WERI-Rb-1 (cell line): ENCODE results near the gene CDR2L.
A peak's percentile ranks its signal among the peaks of the same experiment; 100 is the strongest.

ENCODE experiments used
- DNase-seq: peaks from one replicate; pipeline ENCODE4 v3.0.0-alpha.2; 2020
- H3K27ac ChIP-seq: fragments of 250-450 bp; sonication (Bioruptor Pico); 2 replicates; pipeline ENCODE4 v1.5.1; 2020; ENCODE audit warnings: mild to moderate bottlenecking, moderate library complexity
- H3K27me3 ChIP-seq: fragments of 250-450 bp; sonication (Bioruptor Pico); 2 replicates; pipeline ENCODE4 v1.5.1; 2021; ENCODE audit warnings: mild to moderate bottlenecking, low read depth, moderate library complexity; ENCODE audit not compliant: insufficient read depth, severe bottlenecking
- H3K36me3 ChIP-seq: fragments of 250-450 bp; sonication (Bioruptor Pico); 2 replicates; pipeline ENCODE4 v1.5.1; 2020; ENCODE audit warnings: mild to moderate bottlenecking, moderate library complexity
- H3K4me3 ChIP-seq: 2 replicates; pipeline ENCODE4 v1.5.1; 2011; ENCODE audit warnings: low read depth, mild to moderate bottlenecking, control low read depth, low read length
- H3K9me3 ChIP-seq: fragments of 250-450 bp; sonication (Bioruptor Pico); 2 replicates; pipeline ENCODE4 v1.5.1; 2021; ENCODE audit warnings: mild to moderate bottlenecking, moderate library complexity; ENCODE audit not compliant: severe bottlenecking
- CTCF ChIP-seq: IDR thresholded peaks from 2 replicates; pipeline ENCODE4 v1.5.1; 2011; ENCODE audit warnings: low read depth, mild to moderate bottlenecking, control low read depth, inconsistent platforms, low read length

CDR2L gene

GRCh38 chr17:75012346-75013091, 25.1 kb downstream of the CDR2L start, which contains the start of gene MRPL58:
Gene MRPL58, plus strand, starts transcription at chr17:75012670. Its CDS starts 17 bp downstream, at chr17:75012687.
- Histone ChIP-seq H3K27me3 (no peaks in the 10 kb centered on the region), H3K27ac (peak within 1 kb of the TSS; percentile 90), H3K9me3 (no peaks in the 10 kb centered on the region), H3K36me3 (no peaks in the 10 kb centered on the region; the same call in 1 of the 2 replicates), H3K4me3 (peak within 1 kb of the TSS; percentile 75)
- peak; percentile 64 for TF ChIP-seq CTCF
- peak; percentile 93 for DNase-seq

DNA sequence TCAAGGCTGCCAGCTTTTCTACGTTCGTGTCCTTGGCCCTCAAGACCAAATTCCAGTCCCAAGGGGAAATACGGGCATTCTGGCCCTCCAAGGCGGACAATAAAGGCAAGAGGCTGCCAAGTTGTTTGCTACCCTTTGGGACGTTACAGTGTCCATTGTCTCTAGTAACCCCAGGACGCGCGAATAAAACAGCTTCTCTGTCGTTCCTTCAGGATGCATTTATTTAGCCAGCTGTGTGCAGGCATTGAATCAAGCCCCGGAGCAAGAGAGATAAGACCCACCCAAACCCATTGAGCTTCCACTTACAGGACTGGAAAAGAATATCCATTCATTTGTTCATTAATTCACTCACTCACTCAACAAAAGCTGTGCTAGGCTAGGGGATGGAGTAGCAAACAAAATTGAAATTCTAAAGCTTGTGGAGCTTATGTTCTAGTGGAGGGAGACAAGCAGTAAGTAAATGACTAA, 25.7 kb downstream of the CDR2L start:
- DNase-seq, result no peak
- no peaks in the 10 kb centered on the region for H3K9me3 ChIP-seq
- TF ChIP-seq CTCF, result no peak
- peak overlapping the region; percentile 75 for H3K4me3 ChIP-seq
- peak overlapping the region; percentile 90 for H3K27ac ChIP-seq
- no peaks in the 10 kb centered on the region; the same call in 1 of the 2 replicates for H3K36me3 ChIP-seq
- H3K27me3 ChIP-seq, result no peaks in the 10 kb centered on the region

DNA sequence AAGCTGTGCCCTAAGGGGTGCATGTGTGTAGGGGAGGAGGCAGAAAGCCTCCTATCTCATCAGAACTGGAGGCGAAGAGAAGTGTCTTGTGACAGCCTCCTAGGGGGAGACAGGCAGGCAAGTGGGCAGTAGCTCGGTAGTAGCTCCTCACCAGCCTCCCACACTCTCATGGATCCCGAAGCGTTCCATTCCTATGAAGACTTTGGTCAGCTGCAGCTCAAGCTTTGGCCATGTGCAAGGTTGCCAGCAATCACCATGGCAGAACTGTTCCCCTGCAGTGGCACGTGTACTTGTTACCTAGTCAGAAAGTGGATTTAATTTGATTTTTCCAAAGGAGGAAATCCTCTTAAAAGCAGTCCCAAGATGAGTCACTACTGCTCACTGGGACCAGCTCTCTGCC, 31.7 kb downstream of the CDR2L start:
- Histone ChIP-seq H3K27me3 (no peaks in the 10 kb centered on the region), H3K4me3 (peak overlapping the region; percentile 13), H3K27ac (peak overlapping the region; percentile 75), H3K36me3 (peaks cover 27% of the 10 kb centered on the region), H3K9me3 (no peaks in the 10 kb centered on the region)
- 0 out of 2 replicates have a peak, but pooled peaks have one; percentile 7 for TF ChIP-seq CTCF
- DNase-seq, result peak; percentile 31

DNA sequence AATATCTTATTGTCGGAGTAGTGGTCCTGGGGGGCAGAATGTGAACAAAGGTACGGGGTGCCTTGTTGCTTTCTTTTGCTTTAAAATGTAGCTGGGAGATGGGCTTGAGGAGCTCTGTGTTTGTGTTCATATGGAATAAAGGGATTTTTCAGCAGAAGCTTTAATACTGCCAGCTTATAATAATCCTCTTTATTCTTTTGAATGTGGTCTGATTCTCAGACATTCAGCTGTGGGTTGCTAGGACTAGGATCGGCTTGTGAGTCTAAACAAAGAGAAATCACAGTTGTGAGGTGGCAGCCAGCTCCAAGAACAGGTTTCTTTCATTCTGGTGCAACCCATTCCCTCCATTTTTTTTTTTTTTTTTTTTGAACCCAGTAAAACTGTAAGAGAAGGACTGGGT, 32.3 kb downstream of the CDR2L start:
- no peaks in the 10 kb centered on the region for H3K9me3 ChIP-seq
- peak overlapping the region; percentile 75 for H3K27ac ChIP-seq
- H3K4me3 ChIP-seq, result peak overlapping the region; percentile 13
- DNase-seq, result peak; percentile 32
- no peaks in the 10 kb centered on the region for H3K27me3 ChIP-seq
- no peak for TF ChIP-seq CTCF
- H3K36me3 ChIP-seq, result peaks cover 27% of the 10 kb centered on the region

DNA sequence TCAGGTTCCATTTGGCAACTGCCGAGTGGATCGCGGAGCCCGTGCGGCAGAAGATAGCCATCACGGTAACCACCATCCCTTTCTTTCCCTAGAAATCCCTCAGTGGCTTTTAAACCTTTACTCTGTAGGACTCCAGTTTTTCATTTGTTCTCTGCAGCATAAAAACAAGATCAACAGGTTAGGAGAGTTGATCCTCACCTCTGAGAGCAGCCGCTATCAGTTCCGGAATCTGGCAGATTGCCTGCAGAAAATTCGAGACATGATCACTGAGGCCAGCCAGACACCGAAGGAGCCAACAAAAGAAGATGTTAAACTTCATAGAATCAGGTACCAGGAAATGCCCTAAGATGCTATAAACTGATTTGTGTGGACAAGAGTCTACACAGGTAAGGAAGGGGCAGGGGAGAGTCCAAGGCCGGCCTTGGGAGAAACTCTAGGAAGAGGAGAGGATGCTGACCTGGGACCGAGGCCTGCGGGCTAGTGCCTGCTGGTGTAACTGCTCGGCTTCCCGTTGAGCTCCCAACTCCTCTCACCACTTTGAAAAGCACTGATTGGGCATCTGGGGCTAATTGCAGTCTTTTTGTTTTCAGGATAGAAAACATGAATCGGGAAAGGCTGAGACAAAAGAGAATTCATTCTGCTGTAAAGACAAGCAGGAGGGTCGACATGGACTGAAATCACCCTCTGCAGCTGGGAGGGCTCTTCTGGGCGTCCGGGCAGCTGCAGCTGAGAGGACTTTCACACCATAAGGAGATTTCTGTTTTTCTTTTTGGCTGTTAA, 33.1 kb downstream of the CDR2L start:
- Histone ChIP-seq H3K4me3 (no peak overlapping the region), H3K27me3 (no peaks in the 10 kb centered on the region), H3K36me3 (peaks cover 27% of the 10 kb centered on the region), H3K9me3 (peaks cover 7% of the 10 kb centered on the region), H3K27ac (peak overlapping the region; percentile 75)
- no peak for DNase-seq
- TF ChIP-seq CTCF, result no peak
